Measurements from ENCODE around the gene SERP1. TPM values are rescaled to one million over a fixed set of nuclear protein-coding genes. Genes with fewer than 3 reads are reported as not detected.
A peak's percentile ranks its signal among the peaks of the same experiment; 100 is the strongest.

Gene SERP1
- total RNA-seq, 1 experiment from 2014 or later: 227 TPM

- BruUV-seq (replicated peaks): no TSS peak
- POLR2A ChIA-PET: interaction anchor here (0.6 to 1.5 kb wide), 4 partner anchors 9 to 257 kb away, joined by 3 to 8 read pairs (median 4); partner anchors contain the start of genes EIF2A, SELENOT and SERP1
- CTCF ChIA-PET: interaction anchor here (0.6 to 1.8 kb wide), 4 partner anchors 10 to 23 kb away, joined by 3 to 7 read pairs (median 4); no protein-coding TSS in a partner anchor
- Mint-ChIP-seq H3K27ac (ENCODE audit: low read depth, unreplicated experiment) (no peak overlapping the region), H3K9me3 (ENCODE audit: unreplicated experiment) (no peaks in the 10 kb centered on the region), H3K27me3 (ENCODE audit: insufficient read depth, unreplicated experiment) (no peaks in the 10 kb centered on the region), H3K36me3 (ENCODE audit: insufficient read depth, unreplicated experiment) (peaks cover 88% of the 10 kb centered on the region), H3K4me1 (ENCODE audit: insufficient read depth, unreplicated experiment) (no peaks in the 10 kb centered on the region), H3K4me3 (ENCODE audit: unreplicated experiment) (no peak overlapping the region)
- DNase-seq (ENCODE audit: unreplicated experiment): no peak
- no peak for TF ChIP-seq CTCF (IDR thresholded peaks at IDR 0.05; ENCODE audit: unreplicated experiment)
- intact Hi-C loops (cut with micrococcal nuclease): no loop called here
These were observed 31.6 kb upstream of the SERP1 start for GRCh38 chr3:150577855-150578254.

GRCh38 chr3:150567328-150567727 is 21.0 kb upstream of the SERP1 start:
- no peak for DNase-seq (ENCODE audit: unreplicated experiment)
- CTCF ChIA-PET: interaction anchor here (1.5 kb wide), 1 partner anchor 10 kb away, joined by 7 read pairs; no protein-coding TSS in a partner anchor
- no TSS peak for BruUV-seq (replicated peaks)
- H3K36me3 Mint-ChIP-seq (ENCODE audit: insufficient read depth, unreplicated experiment): peaks cover 78% of the 10 kb centered on the region
- peak overlapping the region; percentile 7 for H3K27ac Mint-ChIP-seq (ENCODE audit: low read depth, unreplicated experiment)
- no peaks in the 10 kb centered on the region for H3K9me3 Mint-ChIP-seq (ENCODE audit: unreplicated experiment)
- POLR2A ChIA-PET: interaction anchor here (4.8 kb wide), 1 partner anchor 19 kb away, joined by 31 read pairs; the partner anchor contains the start of genes EIF2A and SERP1
- no peaks in the 10 kb centered on the region for H3K4me1 Mint-ChIP-seq (ENCODE audit: insufficient read depth, unreplicated experiment)
- no peak overlapping the region for H3K4me3 Mint-ChIP-seq (ENCODE audit: unreplicated experiment)
- H3K27me3 Mint-ChIP-seq (ENCODE audit: insufficient read depth, unreplicated experiment): no peaks in the 10 kb centered on the region
- TF ChIP-seq CTCF (IDR thresholded peaks at IDR 0.05; ENCODE audit: unreplicated experiment): no peak
- intact Hi-C loops (cut with micrococcal nuclease): no loop called here

DNA sequence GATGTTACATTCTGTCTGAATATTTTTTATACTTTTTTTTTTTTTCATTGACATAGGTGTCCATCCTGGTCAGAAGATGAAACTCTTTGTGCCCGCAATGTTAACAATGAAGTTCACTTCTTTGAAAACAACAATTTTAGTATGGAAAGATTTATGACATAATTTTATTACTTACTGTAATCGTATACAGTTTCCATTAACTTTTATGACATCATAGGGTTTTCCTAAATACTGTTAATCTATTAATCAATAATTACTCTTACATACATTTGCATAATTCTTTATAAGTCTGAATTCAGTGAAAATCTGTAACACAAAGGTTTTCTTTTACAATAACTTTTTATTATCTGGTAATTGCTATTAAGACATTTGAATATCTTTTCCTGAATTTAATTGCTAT is 17.9 kb upstream of the SERP1 start:
- H3K9me3 Mint-ChIP-seq (ENCODE audit: unreplicated experiment): no peaks in the 10 kb centered on the region
- intact Hi-C loops (cut with micrococcal nuclease): no loop called here
- peaks cover 5% of the 10 kb centered on the region for H3K4me1 Mint-ChIP-seq (ENCODE audit: insufficient read depth, unreplicated experiment)
- ChIA-PET CTCF (no interaction called here), POLR2A (interaction anchor here (0.6 to 4.8 kb wide), 2 partner anchors 16 to 32 kb away, joined by 3 to 31 read pairs; partner anchors contain the start of genes EIF2A and SERP1)
- no peaks in the 10 kb centered on the region for H3K27me3 Mint-ChIP-seq (ENCODE audit: insufficient read depth, unreplicated experiment)
- no peak overlapping the region for H3K27ac Mint-ChIP-seq (ENCODE audit: low read depth, unreplicated experiment)
- no TSS peak for BruUV-seq (replicated peaks)
- no peak for TF ChIP-seq CTCF (IDR thresholded peaks at IDR 0.05; ENCODE audit: unreplicated experiment)
- no peak overlapping the region for H3K4me3 Mint-ChIP-seq (ENCODE audit: unreplicated experiment)
- no peak for DNase-seq (ENCODE audit: unreplicated experiment)
- H3K36me3 Mint-ChIP-seq (ENCODE audit: insufficient read depth, unreplicated experiment): peaks cover 74% of the 10 kb centered on the region

DNA sequence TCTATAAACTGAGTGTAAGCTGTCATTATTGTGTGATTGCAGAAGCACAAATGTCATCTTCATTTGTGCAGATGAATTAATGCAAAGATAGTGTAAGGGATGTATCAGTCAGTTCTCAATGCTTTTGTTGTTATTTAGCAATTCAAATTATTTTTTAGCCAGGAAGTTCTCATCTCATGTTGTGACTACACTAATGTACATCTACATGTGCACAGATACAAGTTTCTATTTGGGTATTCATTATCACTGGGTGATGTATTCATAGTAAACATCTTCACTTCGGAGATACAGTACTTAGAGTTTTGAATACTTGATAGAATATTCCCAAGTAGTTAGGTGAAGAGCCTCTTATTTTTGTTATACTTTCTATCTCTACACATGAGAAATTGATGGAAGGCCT is 11.4 kb upstream of the SERP1 start:
- intact Hi-C loops (cut with micrococcal nuclease): no loop called here
- Mint-ChIP-seq H3K4me1 (ENCODE audit: insufficient read depth, unreplicated experiment) (peaks cover 12% of the 10 kb centered on the region), H3K27ac (ENCODE audit: low read depth, unreplicated experiment) (no peak overlapping the region), H3K4me3 (ENCODE audit: unreplicated experiment) (no peak overlapping the region), H3K36me3 (ENCODE audit: insufficient read depth, unreplicated experiment) (peaks cover 83% of the 10 kb centered on the region), H3K27me3 (ENCODE audit: insufficient read depth, unreplicated experiment) (no peaks in the 10 kb centered on the region), H3K9me3 (ENCODE audit: unreplicated experiment) (no peaks in the 10 kb centered on the region)
- CTCF ChIA-PET: no interaction called here
- TF ChIP-seq CTCF (IDR thresholded peaks at IDR 0.05; ENCODE audit: unreplicated experiment): no peak
- POLR2A ChIA-PET: interaction anchor here (0.7 to 2.7 kb wide), 5 partner anchors 9 to 857 kb away, joined by 3 to 14 read pairs (median 4); partner anchors contain the start of genes EIF2A and SERP1
- BruUV-seq (replicated peaks): no TSS peak
- no peak for DNase-seq (ENCODE audit: unreplicated experiment)
